ENCODE measurements around the gene ITGA3. TPM values are rescaled to one million over a fixed set of nuclear protein-coding genes. Genes with fewer than 3 reads are reported as not detected.

Gene ITGA3
- total RNA-seq, 1 donor from 2014 or later, result 13.2 TPM

- DNase-seq, result no peak
Measured at GRCh38 chr17:50107790-50108414, 52.0 kb downstream of the ITGA3 start.

GRCh38 chr17:50108556-50108955 is 52.6 kb downstream of the ITGA3 start:
- peaks cover 15% of the 10 kb centered on the region for H3K4me1 Mint-ChIP-seq (ENCODE audit: low read depth, unreplicated experiment)
- peaks cover 5% of the 10 kb centered on the region for H3K9me3 Mint-ChIP-seq (ENCODE audit: unreplicated experiment)
- H3K27ac Mint-ChIP-seq (ENCODE audit: unreplicated experiment), result no peak overlapping the region

More at GRCh38 chr17:50107790-50108414, 52.0 kb downstream of the ITGA3 start:
- Mint-ChIP-seq H3K27ac (ENCODE audit: unreplicated experiment) (no peak overlapping the region), H3K36me3 (ENCODE audit: unreplicated experiment) (no peaks in the 10 kb centered on the region), H3K4me3 (ENCODE audit: unreplicated experiment) (no peak overlapping the region), H3K4me1 (ENCODE audit: low read depth, unreplicated experiment) (peaks cover 19% of the 10 kb centered on the region), H3K27me3 (ENCODE audit: unreplicated experiment) (peaks cover 19% of the 10 kb centered on the region), H3K9me3 (ENCODE audit: unreplicated experiment) (peaks cover 6% of the 10 kb centered on the region)
- no peak for TF ChIP-seq CTCF (IDR thresholded peaks at IDR 0.05; ENCODE audit: partially characterized antibody, unreplicated experiment)

GRCh38 chr17:50109207-50109606 is 53.3 kb downstream of the ITGA3 start:
- Mint-ChIP-seq H3K4me3 (ENCODE audit: unreplicated experiment) (no peak overlapping the region), H3K36me3 (ENCODE audit: unreplicated experiment) (no peaks in the 10 kb centered on the region), H3K9me3 (ENCODE audit: unreplicated experiment) (peaks cover 5% of the 10 kb centered on the region), H3K27me3 (ENCODE audit: unreplicated experiment) (peaks cover 17% of the 10 kb centered on the region), H3K4me1 (ENCODE audit: low read depth, unreplicated experiment) (peaks cover 14% of the 10 kb centered on the region), H3K27ac (ENCODE audit: unreplicated experiment) (no peak overlapping the region)
- no peak for TF ChIP-seq CTCF (IDR thresholded peaks at IDR 0.05; ENCODE audit: partially characterized antibody, unreplicated experiment)
- DNase-seq, result no peak

More at GRCh38 chr17:50108556-50108955, 52.6 kb downstream of the ITGA3 start:
- H3K27me3 Mint-ChIP-seq (ENCODE audit: unreplicated experiment), result peaks cover 17% of the 10 kb centered on the region
- no peaks in the 10 kb centered on the region for H3K36me3 Mint-ChIP-seq (ENCODE audit: unreplicated experiment)
- no peak overlapping the region for H3K4me3 Mint-ChIP-seq (ENCODE audit: unreplicated experiment)
- no peak for DNase-seq
- TF ChIP-seq CTCF (IDR thresholded peaks at IDR 0.05; ENCODE audit: partially characterized antibody, unreplicated experiment), result no peak

GRCh38 chr17:50109785-50110184 is 53.9 kb downstream of the ITGA3 start:
- no peak for DNase-seq
- peaks cover 17% of the 10 kb centered on the region for H3K27me3 Mint-ChIP-seq (ENCODE audit: unreplicated experiment)
- TF ChIP-seq CTCF (IDR thresholded peaks at IDR 0.05; ENCODE audit: partially characterized antibody, unreplicated experiment), result no peak
- no peak overlapping the region for H3K27ac Mint-ChIP-seq (ENCODE audit: unreplicated experiment)
- H3K36me3 Mint-ChIP-seq (ENCODE audit: unreplicated experiment), result no peaks in the 10 kb centered on the region
- no peak overlapping the region for H3K4me3 Mint-ChIP-seq (ENCODE audit: unreplicated experiment)
- peaks cover 14% of the 10 kb centered on the region for H3K4me1 Mint-ChIP-seq (ENCODE audit: low read depth, unreplicated experiment)
- H3K9me3 Mint-ChIP-seq (ENCODE audit: unreplicated experiment), result peaks cover 6% of the 10 kb centered on the region

GRCh38 chr17:50110591-50111349 is 54.9 kb downstream of the ITGA3 start:
- Mint-ChIP-seq H3K4me1 (ENCODE audit: low read depth, unreplicated experiment) (peaks cover 18% of the 10 kb centered on the region), H3K27me3 (ENCODE audit: unreplicated experiment) (peaks cover 17% of the 10 kb centered on the region), H3K27ac (ENCODE audit: unreplicated experiment) (peak overlapping the region; percentile 97), H3K9me3 (ENCODE audit: unreplicated experiment) (peaks cover 5% of the 10 kb centered on the region), H3K4me3 (ENCODE audit: unreplicated experiment) (peak overlapping the region; percentile 57), H3K36me3 (ENCODE audit: unreplicated experiment) (peaks cover 5% of the 10 kb centered on the region)
- peak; percentile 57 for DNase-seq
- TF ChIP-seq CTCF (IDR thresholded peaks at IDR 0.05; ENCODE audit: partially characterized antibody, unreplicated experiment), result no peak
